Type B pancreatic cell (in vitro differentiated cells): ENCODE data around the gene RABGAP1L. TPM values are rescaled to one million over a fixed set of nuclear protein-coding genes. Genes with fewer than 3 reads are reported as not detected.
A peak's percentile ranks its signal among the peaks of the same experiment; 100 is the strongest.

Experiments
- DNase-seq: peaks from one replicate; pipeline ENCODE4 v3.0.0; 2021; ENCODE audit warnings: mixed read lengths; ENCODE audit not compliant: unreplicated experiment; ENCODE audit errors: extremely low spot score
- H3K27ac Mint-ChIP-seq: 2 replicates; pipeline ENCODE4 v1.8.0; 2021; ENCODE audit warnings: mild to moderate bottlenecking, mixed read lengths
- H3K27me3 Mint-ChIP-seq: 2 replicates; pipeline ENCODE4 v1.8.0; 2021; ENCODE audit warnings: mixed read lengths
- H3K36me3 Mint-ChIP-seq: 2 replicates; pipeline ENCODE4 v1.8.0; 2021; ENCODE audit warnings: mixed read lengths
- H3K4me1 Mint-ChIP-seq: one replicate; pipeline ENCODE4 v1.8.0; 2021; ENCODE audit warnings: mixed read lengths; ENCODE audit not compliant: unreplicated experiment
- H3K4me3 Mint-ChIP-seq: 2 replicates; pipeline ENCODE4 v1.8.0; 2021; ENCODE audit warnings: mild to moderate bottlenecking, mixed read lengths
- H3K9me3 Mint-ChIP-seq: 2 replicates; pipeline ENCODE4 v1.8.0; 2021; ENCODE audit warnings: mixed read lengths
- CTCF ChIP-seq: fragments of 200-600 bp; sonication (generic); conservative IDR thresholded peaks from 2 replicates; pipeline ENCODE4 v1.5.0; 2021; ENCODE audit warnings: antibody characterized with exemption, mild to moderate bottlenecking
- total RNA-seq: library from RNA; stranded (reverse); gene quantifications from 2 replicates; pipeline ENCODE4 v1.2.1, GENCODE V29; 2021; ENCODE audit warnings: low replicate concordance

RABGAP1L gene
- total RNA-seq, 1 donor from 2014 or later: 35.6 TPM

GRCh38 chr1:174923820-174924219 is 764.5 kb downstream of the RABGAP1L start:
- Mint-ChIP-seq H3K9me3 (no peaks in the 10 kb centered on the region), H3K27me3 (no peaks in the 10 kb centered on the region), H3K36me3 (peaks cover 8% of the 10 kb centered on the region), H3K4me1 (peaks cover 5% of the 10 kb centered on the region), H3K27ac (no peak overlapping the region), H3K4me3 (no peak overlapping the region)
- no peak for TF ChIP-seq CTCF
- no peak for DNase-seq

GRCh38 chr1:174928541-174928940 is 769.2 kb downstream of the RABGAP1L start:
- Mint-ChIP-seq H3K4me3 (no peak overlapping the region), H3K27ac (no peak overlapping the region), H3K9me3 (no peaks in the 10 kb centered on the region), H3K36me3 (peaks cover 5% of the 10 kb centered on the region), H3K27me3 (no peaks in the 10 kb centered on the region), H3K4me1 (peaks cover 5% of the 10 kb centered on the region)
- no peak for DNase-seq
- TF ChIP-seq CTCF: no peak

GRCh38 chr1:174931214-174931613 is 771.9 kb downstream of the RABGAP1L start:
- H3K4me3 Mint-ChIP-seq: no peak overlapping the region
- H3K36me3 Mint-ChIP-seq: no peaks in the 10 kb centered on the region
- H3K27ac Mint-ChIP-seq: no peak overlapping the region
- H3K4me1 Mint-ChIP-seq: peaks cover 5% of the 10 kb centered on the region
- no peaks in the 10 kb centered on the region for H3K9me3 Mint-ChIP-seq
- no peak for TF ChIP-seq CTCF
- H3K27me3 Mint-ChIP-seq: no peaks in the 10 kb centered on the region
- DNase-seq: no peak

- H3K4me3 Mint-ChIP-seq: no peak overlapping the region
- peak; percentile 64 for TF ChIP-seq CTCF
- no peaks in the 10 kb centered on the region for H3K36me3 Mint-ChIP-seq
- H3K4me1 Mint-ChIP-seq: peaks cover 5% of the 10 kb centered on the region
- no peak overlapping the region for H3K27ac Mint-ChIP-seq
- no peaks in the 10 kb centered on the region for H3K27me3 Mint-ChIP-seq
- no peaks in the 10 kb centered on the region for H3K9me3 Mint-ChIP-seq
- DNase-seq: no peak
These were observed 773.3 kb downstream of the RABGAP1L start for GRCh38 chr1:174932587-174932986.

GRCh38 chr1:174935961-174936727 is 776.8 kb downstream of the RABGAP1L start:
- Mint-ChIP-seq H3K4me1 (peaks cover 15% of the 10 kb centered on the region), H3K4me3 (no peak overlapping the region), H3K27me3 (no peaks in the 10 kb centered on the region), H3K27ac (no peak overlapping the region), H3K36me3 (no peaks in the 10 kb centered on the region), H3K9me3 (no peaks in the 10 kb centered on the region)
- no peak for DNase-seq
- TF ChIP-seq CTCF: no peak
